Lung (tissue), 12 donors: ENCODE data around the gene PRXL2B. TPM values are rescaled to one million over a fixed set of nuclear protein-coding genes. Genes with fewer than 3 reads are reported as not detected.

Source experiments
- ATAC-seq: fragments of 200-7000 bp; cut with Tn5 transposase; one replicate; pipeline ENCODE4 v1.9.1; 2020; ENCODE audit warnings: moderate number of reproducible peaks; ENCODE audit not compliant: insufficient read depth, low FRiP score
- DNase-seq, 3 donors: peaks; one replicate each; pipeline ENCODE4 v3.0.0-alpha.2; 2013 to 2017
- H3K27ac ChIP-seq, 2 donors: one replicate each; pipeline ENCODE4 v1.5.1; 2013; ENCODE audit warnings: mild to moderate bottlenecking in 2 of 2, moderate library complexity in 2 of 2, control low read depth in 1 of 2, inconsistent platforms in 1 of 2, low read depth in 1 of 2, low read length in 1 of 2
- H3K27me3 ChIP-seq, 3 donors: one replicate each; pipeline ENCODE4 v1.5.1; 2013; ENCODE audit warnings: low read length in 2 of 3; ENCODE audit not compliant: control insufficient read depth in 3 of 3, insufficient read depth in 3 of 3
- H3K36me3 ChIP-seq, 4 donors: one replicate each; pipeline ENCODE4 v1.5.1; 2013; ENCODE audit warnings: low read length in 4 of 4, mild to moderate bottlenecking in 1 of 4, moderate library complexity in 1 of 4; ENCODE audit not compliant: control insufficient read depth in 4 of 4, insufficient read depth in 4 of 4
- H3K4me1 ChIP-seq, 5 donors: one replicate each; pipeline ENCODE4 v1.5.1; 2013; ENCODE audit warnings: low read length in 5 of 5, mild to moderate bottlenecking in 2 of 5, moderate library complexity in 1 of 5; ENCODE audit not compliant: control insufficient read depth in 5 of 5, insufficient read depth in 5 of 5
- H3K4me3 ChIP-seq: one replicate; pipeline ENCODE4 v1.5.1; 2013; ENCODE audit warnings: mild to moderate bottlenecking, control low read depth, moderate library complexity
- H3K9ac ChIP-seq, 2 donors: one replicate each; pipeline ENCODE4 v1.5.1; 2013; ENCODE audit warnings: low read length in 2 of 2, control low read depth in 1 of 2; ENCODE audit not compliant: insufficient read depth in 1 of 2
- H3K9me3 ChIP-seq, 4 donors: one replicate each; pipeline ENCODE4 v1.5.1; 2013; ENCODE audit warnings: low read length in 3 of 4, mild to moderate bottlenecking in 1 of 4, moderate library complexity in 1 of 4; ENCODE audit not compliant: control insufficient read depth in 4 of 4, insufficient read depth in 3 of 4
- WGBS, 2 donors: extraction: QIAGEN DNeasy Blood & Tissue Kit; methylation state at CpG; one replicate each; pipeline ENCODE4 v1.1.7; 2013; 5-methylcytosine and 5-hydroxymethylcytosine counted together
- polyA plus RNA-seq, 2 donors: library from polyadenylated mRNA; stranded (reverse); fragments of 200-250 nt; gene quantifications; one replicate each; pipeline ENCODE4 v1.2.1, GENCODE V29; 2013
- total RNA-seq, 2 donors: library from RNA; depleted of rRNA in 1 of 2; stranded (reverse); fragments of >200 nt in 1 of 2; gene quantifications; one replicate each; pipeline ENCODE4 v1.2.1, GENCODE V29; 2014 to 2021
- TF ChIP-seq, protein P1 (sequence below): IDR thresholded peaks from 2 replicates; pipeline ENCODE4 v1.5.1; 2012; ENCODE audit warnings: mild to moderate bottlenecking; ENCODE audit errors: control extremely low read depth, extremely low read depth
- donor health status: control.
- donor health status: control.
- donor health status: Bipolar disorder and iron deficiency.
- donor health status: healthy.
- donor health status: DM: yes; HTN: yes; CAD: no.

PRXL2B gene
- total and polyA plus RNA-seq, 4 donors: 17.8 to 39.8 (median 27.0) TPM

DNA sequence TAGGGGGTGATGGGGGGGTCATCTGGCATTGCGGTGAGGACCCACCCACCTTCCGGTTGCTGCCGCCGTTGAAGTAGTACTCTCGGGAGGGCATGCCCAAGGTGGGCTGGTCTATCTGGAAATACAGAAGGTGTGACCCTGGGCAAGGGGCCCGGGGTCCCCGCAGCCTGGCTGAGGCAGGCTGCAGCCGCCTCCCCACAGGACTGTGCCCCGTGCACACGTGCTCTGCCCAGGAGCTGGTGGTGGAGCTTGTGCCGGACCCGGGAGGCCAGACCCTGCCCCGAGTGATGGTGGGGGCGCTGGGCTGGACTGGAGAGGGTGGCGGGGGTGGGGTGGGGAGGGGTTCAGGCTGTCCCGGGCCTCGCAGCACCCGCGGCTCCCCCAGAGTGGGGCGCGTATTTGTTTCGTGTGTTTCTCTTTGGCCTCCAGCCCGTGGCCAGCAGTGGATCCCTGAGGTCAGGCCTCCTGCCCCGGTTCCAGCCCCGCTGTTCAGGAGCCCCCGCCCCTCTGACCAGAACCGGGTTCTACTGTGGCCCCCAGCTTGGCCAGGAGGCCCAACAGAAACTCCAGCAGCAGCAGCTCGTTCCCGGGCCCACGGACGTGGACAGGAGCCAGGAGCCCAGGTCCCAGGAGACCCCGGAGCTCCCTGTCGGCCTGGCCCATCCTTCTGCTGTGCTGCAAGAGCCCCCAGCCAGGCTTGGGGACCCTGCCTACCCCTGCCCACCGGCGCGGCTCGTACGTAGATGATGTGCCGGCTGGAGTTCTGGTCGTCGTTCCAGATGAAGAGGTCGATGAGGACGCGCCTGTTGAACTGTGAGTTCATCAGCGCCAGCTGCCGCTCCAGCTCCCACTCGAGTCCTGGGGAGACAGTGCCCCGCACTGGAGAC lies 19.2 kb downstream of the PRXL2B start:
- Histone ChIP-seq H3K9ac (no peak overlapping the region), H3K9me3 (peaks cover 0 to 5% (median 0%) of the 10 kb centered on the region in 4 donors), H3K4me3 (no peak overlapping the region), H3K27ac (no peak overlapping the region), H3K4me1 (peaks cover 0 to 35% (median 4%) of the 10 kb centered on the region in 5 donors), H3K36me3 (no peaks in the 10 kb centered on the region), H3K27me3 (no peaks in the 10 kb centered on the region)
- no peak for DNase-seq
- TF ChIP-seq, protein P1, sequence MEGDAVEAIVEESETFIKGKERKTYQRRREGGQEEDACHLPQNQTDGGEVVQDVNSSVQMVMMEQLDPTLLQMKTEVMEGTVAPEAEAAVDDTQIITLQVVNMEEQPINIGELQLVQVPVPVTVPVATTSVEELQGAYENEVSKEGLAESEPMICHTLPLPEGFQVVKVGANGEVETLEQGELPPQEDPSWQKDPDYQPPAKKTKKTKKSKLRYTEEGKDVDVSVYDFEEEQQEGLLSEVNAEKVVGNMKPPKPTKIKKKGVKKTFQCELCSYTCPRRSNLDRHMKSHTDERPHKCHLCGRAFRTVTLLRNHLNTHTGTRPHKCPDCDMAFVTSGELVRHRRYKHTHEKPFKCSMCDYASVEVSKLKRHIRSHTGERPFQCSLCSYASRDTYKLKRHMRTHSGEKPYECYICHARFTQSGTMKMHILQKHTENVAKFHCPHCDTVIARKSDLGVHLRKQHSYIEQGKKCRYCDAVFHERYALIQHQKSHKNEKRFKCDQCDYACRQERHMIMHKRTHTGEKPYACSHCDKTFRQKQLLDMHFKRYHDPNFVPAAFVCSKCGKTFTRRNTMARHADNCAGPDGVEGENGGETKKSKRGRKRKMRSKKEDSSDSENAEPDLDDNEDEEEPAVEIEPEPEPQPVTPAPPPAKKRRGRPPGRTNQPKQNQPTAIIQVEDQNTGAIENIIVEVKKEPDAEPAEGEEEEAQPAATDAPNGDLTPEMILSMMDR: no peak
- 80 to 85% methylated on average over 48 of the region's 48 CpGs for WGBS, 2 donors
- ATAC-seq: no peak

DNA sequence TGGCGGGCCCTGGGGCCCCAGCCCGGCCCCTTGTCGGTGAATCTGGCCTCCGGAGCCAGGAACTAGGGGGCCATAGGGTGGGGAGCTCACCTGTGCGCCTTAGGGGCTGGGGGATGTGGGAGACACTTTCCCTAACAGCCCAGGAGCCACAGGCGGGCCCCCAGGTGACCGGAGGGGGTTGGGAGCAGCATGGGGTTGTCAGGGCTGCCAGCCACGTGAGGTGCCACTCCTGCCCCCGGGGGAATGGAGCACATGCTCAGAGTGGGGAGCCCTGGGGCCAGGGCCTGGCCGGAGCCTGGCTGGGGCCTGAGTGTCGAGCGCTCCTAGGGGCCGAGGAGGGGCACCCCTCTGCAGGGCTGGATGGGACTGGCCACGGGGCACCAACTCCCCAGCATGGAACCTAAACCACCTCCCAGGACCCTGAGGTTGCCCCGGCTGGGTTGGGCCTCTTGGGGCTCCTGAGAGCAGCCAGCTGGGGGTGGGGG lies 19.9 kb downstream of the PRXL2B start:
- no peaks in the 10 kb centered on the region for H3K36me3 ChIP-seq
- H3K27ac ChIP-seq: no peak overlapping the region
- 80 to 85% methylated on average over 15 of the region's 15 CpGs for WGBS, 2 donors
- peaks cover 0 to 7% (median 0%) of the 10 kb centered on the region in 4 donors for H3K9me3 ChIP-seq
- TF ChIP-seq, protein P1: no peak
- H3K27me3 ChIP-seq: no peaks in the 10 kb centered on the region
- DNase-seq: no peak
- ATAC-seq: no peak
- no peak overlapping the region for H3K9ac ChIP-seq
- peaks cover 0 to 39% (median 4%) of the 10 kb centered on the region in 5 donors for H3K4me1 ChIP-seq
- H3K4me3 ChIP-seq: no peak overlapping the region

DNA sequence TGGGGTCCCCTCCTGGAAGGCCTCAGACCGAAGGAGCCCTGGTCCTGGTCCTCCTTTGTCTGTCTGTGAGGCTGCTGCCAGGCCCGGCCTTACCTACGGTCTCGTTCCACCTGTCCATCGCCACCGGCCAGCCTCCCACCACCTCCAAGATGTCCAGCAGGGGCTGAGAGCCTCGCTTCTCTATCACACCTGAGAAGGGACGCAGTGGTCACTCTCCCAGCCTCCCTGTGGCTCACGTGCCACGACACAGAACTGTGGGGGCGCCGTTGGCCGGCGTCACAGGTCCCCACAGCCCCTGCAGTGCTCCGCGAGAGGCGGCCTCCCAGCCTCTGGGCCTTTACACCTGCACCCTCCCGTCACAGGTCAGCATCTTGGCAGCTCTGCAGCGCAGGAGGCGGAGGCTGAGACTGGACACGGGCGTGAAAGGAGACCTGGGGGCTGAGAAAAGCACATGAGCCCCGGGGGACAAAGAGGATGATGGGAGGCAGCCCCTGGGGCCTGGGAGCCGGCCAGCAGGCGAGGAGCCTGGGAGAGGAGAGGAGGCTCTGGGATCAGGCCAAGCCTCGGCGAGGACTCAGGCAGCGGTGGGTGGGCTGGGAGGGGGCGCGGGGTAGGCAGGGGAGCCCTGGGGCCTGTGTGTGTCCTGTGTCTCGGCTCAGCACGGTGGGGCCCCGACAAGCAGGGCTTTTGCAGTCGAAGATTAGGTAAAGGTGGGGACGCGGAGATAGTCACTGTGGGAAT lies 20.5 kb downstream of the PRXL2B start:
- ATAC-seq: no peak
- no peaks in the 10 kb centered on the region for H3K27me3 ChIP-seq
- no peak overlapping the region for H3K27ac ChIP-seq
- no peak overlapping the region for H3K9ac ChIP-seq
- H3K36me3 ChIP-seq: no peaks in the 10 kb centered on the region
- TF ChIP-seq, protein P1: no peak
- no peak overlapping the region for H3K4me3 ChIP-seq
- H3K4me1 ChIP-seq: peaks cover 0 to 41% (median 4%) of the 10 kb centered on the region in 5 donors
- 82 to 88% methylated on average over 35 to 36 of the region's 36 CpGs for WGBS, 2 donors
- H3K9me3 ChIP-seq: peaks cover 0 to 2% (median 0%) of the 10 kb centered on the region in 4 donors
- DNase-seq: peak; percentile 72 to 87 (median 74)
